Fibroblast of lung (primary cell): ENCODE measurements around the gene TBX4.

Experiments used
- EZH2 ChIP-seq: IDR thresholded peaks from 2 replicates; pipeline ENCODE4 v1.5.1; 2012; ENCODE audit warnings: low read length, control low read depth, mild to moderate bottlenecking; ENCODE audit errors: missing control alignments
- TF ChIP-seq, protein P1 (sequence below), 2 donors: IDR thresholded peaks in 1 of 2; conservative IDR thresholded peaks in 1 of 2; 1 replicate in 1 of 2; 2 replicates in 1 of 2; pipeline ENCODE4 v1.5.1; 2011 to 2012; ENCODE audit warnings: low read length in 2 of 2, control low read depth in 1 of 2, inconsistent platforms in 1 of 2, low read depth in 1 of 2, mild to moderate bottlenecking in 1 of 2

DNA sequence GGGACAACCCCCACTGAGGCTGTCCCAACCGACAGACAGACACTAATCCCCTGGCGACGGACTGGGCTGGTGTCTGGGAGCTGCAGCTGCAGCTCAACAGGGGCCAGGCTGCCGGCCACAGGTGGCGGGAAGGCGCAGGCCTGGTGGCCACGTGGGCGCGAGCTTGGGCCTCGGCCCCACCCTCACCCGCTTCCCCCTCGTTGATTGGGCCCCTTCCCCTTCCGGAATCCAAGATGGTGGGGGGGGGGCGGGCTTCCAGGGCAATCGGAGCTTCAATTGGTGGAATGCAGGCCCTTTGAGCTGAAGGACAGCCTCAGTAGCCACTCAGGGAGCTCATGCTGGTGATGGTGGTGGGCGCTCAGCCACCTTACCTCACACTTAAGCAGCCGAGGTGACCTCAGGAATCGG is 8.7 kb upstream of the TBX4 start:
- TF ChIP-seq, protein P1, sequence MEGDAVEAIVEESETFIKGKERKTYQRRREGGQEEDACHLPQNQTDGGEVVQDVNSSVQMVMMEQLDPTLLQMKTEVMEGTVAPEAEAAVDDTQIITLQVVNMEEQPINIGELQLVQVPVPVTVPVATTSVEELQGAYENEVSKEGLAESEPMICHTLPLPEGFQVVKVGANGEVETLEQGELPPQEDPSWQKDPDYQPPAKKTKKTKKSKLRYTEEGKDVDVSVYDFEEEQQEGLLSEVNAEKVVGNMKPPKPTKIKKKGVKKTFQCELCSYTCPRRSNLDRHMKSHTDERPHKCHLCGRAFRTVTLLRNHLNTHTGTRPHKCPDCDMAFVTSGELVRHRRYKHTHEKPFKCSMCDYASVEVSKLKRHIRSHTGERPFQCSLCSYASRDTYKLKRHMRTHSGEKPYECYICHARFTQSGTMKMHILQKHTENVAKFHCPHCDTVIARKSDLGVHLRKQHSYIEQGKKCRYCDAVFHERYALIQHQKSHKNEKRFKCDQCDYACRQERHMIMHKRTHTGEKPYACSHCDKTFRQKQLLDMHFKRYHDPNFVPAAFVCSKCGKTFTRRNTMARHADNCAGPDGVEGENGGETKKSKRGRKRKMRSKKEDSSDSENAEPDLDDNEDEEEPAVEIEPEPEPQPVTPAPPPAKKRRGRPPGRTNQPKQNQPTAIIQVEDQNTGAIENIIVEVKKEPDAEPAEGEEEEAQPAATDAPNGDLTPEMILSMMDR (conservative IDR thresholded peaks at IDR 0.05 in 1 of 2, IDR thresholded peaks at IDR 0.05 in 1 of 2; ENCODE audit: low read depth in 1 of 2, low read length in 2 of 2), result no peak
- TF ChIP-seq EZH2, result no peak
